Spleen (tissue), 7 donors: ENCODE data around the gene TMPRSS2.

Experiments
- POLR2A ChIP-seq, 3 donors: fragments of 450-650 bp; IDR thresholded peaks; one replicate each; pipeline ENCODE4 v1.5.1; 2017; ENCODE audit warnings: antibody characterized with exemption in 3 of 3, mild to moderate bottlenecking in 1 of 3
- TF ChIP-seq, protein P1 (sequence below), 11 experiments: fragments of 200-600 bp in 7 of 11; fragments of 450-650 bp in 4 of 11; sonication (generic) in 4 of 11; IDR thresholded peaks in 8 of 11; conservative IDR thresholded peaks in 3 of 11; 1 replicate in 7 of 11; 2 replicates in 4 of 11; pipeline versions ENCODE4 v1.4.0 to v1.8.0; 2016 to 2021; ENCODE audit warnings: antibody characterized with exemption in 11 of 11, inconsistent platforms in 4 of 11, mild to moderate bottlenecking in 1 of 11
- donor health status: DM: no; HTN: no; CAD: no; lungs with moderate emphysema.
- donor health status: DM: no; HTN: no; CAD: no.
- donor health status: DM: no; HTN: no; CAD: no.

- TF ChIP-seq, protein P1, sequence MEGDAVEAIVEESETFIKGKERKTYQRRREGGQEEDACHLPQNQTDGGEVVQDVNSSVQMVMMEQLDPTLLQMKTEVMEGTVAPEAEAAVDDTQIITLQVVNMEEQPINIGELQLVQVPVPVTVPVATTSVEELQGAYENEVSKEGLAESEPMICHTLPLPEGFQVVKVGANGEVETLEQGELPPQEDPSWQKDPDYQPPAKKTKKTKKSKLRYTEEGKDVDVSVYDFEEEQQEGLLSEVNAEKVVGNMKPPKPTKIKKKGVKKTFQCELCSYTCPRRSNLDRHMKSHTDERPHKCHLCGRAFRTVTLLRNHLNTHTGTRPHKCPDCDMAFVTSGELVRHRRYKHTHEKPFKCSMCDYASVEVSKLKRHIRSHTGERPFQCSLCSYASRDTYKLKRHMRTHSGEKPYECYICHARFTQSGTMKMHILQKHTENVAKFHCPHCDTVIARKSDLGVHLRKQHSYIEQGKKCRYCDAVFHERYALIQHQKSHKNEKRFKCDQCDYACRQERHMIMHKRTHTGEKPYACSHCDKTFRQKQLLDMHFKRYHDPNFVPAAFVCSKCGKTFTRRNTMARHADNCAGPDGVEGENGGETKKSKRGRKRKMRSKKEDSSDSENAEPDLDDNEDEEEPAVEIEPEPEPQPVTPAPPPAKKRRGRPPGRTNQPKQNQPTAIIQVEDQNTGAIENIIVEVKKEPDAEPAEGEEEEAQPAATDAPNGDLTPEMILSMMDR (IDR thresholded peaks at IDR 0.05 in 8 of 11, conservative IDR thresholded peaks at IDR 0.05 in 3 of 11) = no peak
- TF ChIP-seq POLR2A (IDR thresholded peaks at IDR 0.05) = no peak
Observed at GRCh38 chr21:41545500-41546359, 37.8 kb upstream of the TMPRSS2 start.
